Breast epithelium (tissue), 3 donors: ENCODE measurements around the gene FRS2.

Experiments
- POLR2A ChIP-seq: fragments of 450-650 bp; IDR thresholded peaks from one replicate; pipeline ENCODE4 v1.6.1; 2016; ENCODE audit warnings: antibody characterized with exemption, mild to moderate bottlenecking, moderate library complexity
- TF ChIP-seq, protein P1 (sequence below), 3 donors: fragments of 450-650 bp; IDR thresholded peaks; one replicate each; pipeline ENCODE4 v1.5.1; 2016 to 2017; ENCODE audit warnings: antibody characterized with exemption in 3 of 3, mild to moderate bottlenecking in 3 of 3, moderate library complexity in 3 of 3

DNA sequence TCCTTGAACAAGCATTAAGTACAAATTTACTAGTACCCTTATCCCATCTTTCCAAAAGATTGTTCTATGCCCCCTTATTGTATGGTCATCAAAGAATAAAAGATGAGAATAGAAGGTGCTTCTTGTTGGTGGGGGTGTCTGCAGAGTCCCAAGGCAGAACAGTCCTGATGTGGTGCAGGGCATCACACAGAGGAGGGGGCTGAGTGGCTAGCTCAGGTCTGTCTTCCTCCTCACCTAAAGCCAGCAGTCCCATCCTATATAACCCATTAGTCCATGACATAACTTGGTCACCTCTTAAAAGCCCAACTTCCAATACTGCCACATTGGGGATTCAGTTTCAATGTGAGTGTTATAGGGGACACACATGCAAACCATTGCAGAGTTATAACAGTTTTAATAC is 130.6 kb downstream of the FRS2 start:
- TF ChIP-seq, protein P1, sequence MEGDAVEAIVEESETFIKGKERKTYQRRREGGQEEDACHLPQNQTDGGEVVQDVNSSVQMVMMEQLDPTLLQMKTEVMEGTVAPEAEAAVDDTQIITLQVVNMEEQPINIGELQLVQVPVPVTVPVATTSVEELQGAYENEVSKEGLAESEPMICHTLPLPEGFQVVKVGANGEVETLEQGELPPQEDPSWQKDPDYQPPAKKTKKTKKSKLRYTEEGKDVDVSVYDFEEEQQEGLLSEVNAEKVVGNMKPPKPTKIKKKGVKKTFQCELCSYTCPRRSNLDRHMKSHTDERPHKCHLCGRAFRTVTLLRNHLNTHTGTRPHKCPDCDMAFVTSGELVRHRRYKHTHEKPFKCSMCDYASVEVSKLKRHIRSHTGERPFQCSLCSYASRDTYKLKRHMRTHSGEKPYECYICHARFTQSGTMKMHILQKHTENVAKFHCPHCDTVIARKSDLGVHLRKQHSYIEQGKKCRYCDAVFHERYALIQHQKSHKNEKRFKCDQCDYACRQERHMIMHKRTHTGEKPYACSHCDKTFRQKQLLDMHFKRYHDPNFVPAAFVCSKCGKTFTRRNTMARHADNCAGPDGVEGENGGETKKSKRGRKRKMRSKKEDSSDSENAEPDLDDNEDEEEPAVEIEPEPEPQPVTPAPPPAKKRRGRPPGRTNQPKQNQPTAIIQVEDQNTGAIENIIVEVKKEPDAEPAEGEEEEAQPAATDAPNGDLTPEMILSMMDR (IDR thresholded peaks at IDR 0.05), result no peak
- no peak for TF ChIP-seq POLR2A
